Fibroblast of lung (primary cell): ENCODE data around the gene FAM107B. TPM values are rescaled to one million over a fixed set of nuclear protein-coding genes. Genes with fewer than 3 reads are reported as not detected.

Source experiments
- DNase-seq, 2 donors: peaks; one replicate each; pipeline versions ENCODE4 v3.0.0 to v3.0.0-alpha.2; 2010; ENCODE audit warnings: low read depth in 2 of 2
- H2AFZ ChIP-seq: 2 replicates; pipeline ENCODE4 v1.5.1; 2012; ENCODE audit warnings: low read length, control low read depth, inconsistent platforms
- H3K27ac ChIP-seq: 2 replicates; pipeline ENCODE4 v1.5.1; 2011; ENCODE audit warnings: low read length, control low read depth; ENCODE audit not compliant: insufficient read depth
- H3K27me3 ChIP-seq: 2 replicates; pipeline ENCODE4 v1.5.1; 2011; ENCODE audit warnings: mild to moderate bottlenecking, low read length; ENCODE audit not compliant: control insufficient read depth, insufficient read depth
- H3K36me3 ChIP-seq: 2 replicates; pipeline ENCODE4 v1.5.1; 2011; ENCODE audit warnings: low read length; ENCODE audit not compliant: control insufficient read depth, insufficient read depth
- H3K4me1 ChIP-seq: 2 replicates; pipeline ENCODE4 v1.5.1; 2011; ENCODE audit warnings: low read length; ENCODE audit not compliant: control insufficient read depth, insufficient read depth; ENCODE audit errors: extremely low read depth
- H3K4me2 ChIP-seq: 2 replicates; pipeline ENCODE4 v1.5.1; 2011; ENCODE audit warnings: low read length, control low read depth; ENCODE audit not compliant: insufficient read depth; ENCODE audit errors: extremely low read depth
- H3K4me3 ChIP-seq, 4 experiments: fragments of 200-600 bp in 1 of 4; sonication (generic) in 1 of 4; replicated peaks in 1 of 4; 2 replicates each; pipeline ENCODE4 v1.5.1; 2011 to 2016; ENCODE audit warnings: low read length in 4 of 4, low read depth in 3 of 4, mild to moderate bottlenecking in 3 of 4, control low read depth in 2 of 4, inconsistent platforms in 1 of 4, mixed read lengths in 1 of 4; ENCODE audit not compliant: insufficient read depth in 1 of 4; ENCODE audit errors: control extremely low read depth in 1 of 4
- H3K79me2 ChIP-seq: 2 replicates; pipeline ENCODE4 v1.5.1; 2012; ENCODE audit warnings: mild to moderate bottlenecking, low read length, inconsistent platforms; ENCODE audit not compliant: control insufficient read depth, insufficient read depth
- H3K9ac ChIP-seq: 2 replicates; pipeline ENCODE4 v1.5.1; 2011; ENCODE audit warnings: mild to moderate bottlenecking, low read length, control low read depth; ENCODE audit not compliant: insufficient read depth
- H3K9me3 ChIP-seq: 2 replicates; pipeline ENCODE4 v1.5.1; 2012; ENCODE audit warnings: low read depth, low read length; ENCODE audit not compliant: control insufficient read depth, insufficient read depth
- H4K20me1 ChIP-seq: 2 replicates; pipeline ENCODE4 v1.5.1; 2011; ENCODE audit warnings: low read length; ENCODE audit not compliant: control insufficient read depth, insufficient read depth; ENCODE audit errors: extremely low read depth
- CTCF ChIP-seq, 2 donors: IDR thresholded peaks in 1 of 2; conservative IDR thresholded peaks in 1 of 2; 1 replicate in 1 of 2; 2 replicates in 1 of 2; pipeline ENCODE4 v1.5.1; 2011 to 2012; ENCODE audit warnings: low read length in 2 of 2, control low read depth in 1 of 2, inconsistent platforms in 1 of 2, low read depth in 1 of 2, mild to moderate bottlenecking in 1 of 2
- EZH2 ChIP-seq: IDR thresholded peaks from 2 replicates; pipeline ENCODE4 v1.5.1; 2012; ENCODE audit warnings: low read length, control low read depth, mild to moderate bottlenecking; ENCODE audit errors: missing control alignments
- polyA plus RNA-seq, 2 donors: library from polyadenylated mRNA; depleted of rRNA in 1 of 2; stranded (reverse) in 1 of 2; unstranded in 1 of 2; fragments of >200 nt; gene quantifications; 2 replicates each; pipeline ENCODE4 v1.2.1, GENCODE V29; 2011 to 2012; ENCODE audit warnings: missing spikeins in 1 of 2
- total RNA-seq: library from RNA; depleted of rRNA; stranded (reverse); fragments of >200 nt; gene quantifications from 2 replicates; pipeline ENCODE4 v1.2.1, GENCODE V29; 2014

FAM107B gene
- total and polyA plus RNA-seq, 2 donors (not counting 1 experiment from before 2014, with no cell fraction given) = 29.0 to 36.0 TPM

- no peak for TF ChIP-seq EZH2
- no peak for TF ChIP-seq CTCF (conservative IDR thresholded peaks at IDR 0.05 in 1 of 2, IDR thresholded peaks at IDR 0.05 in 1 of 2; ENCODE audit: low read depth in 1 of 2, low read length in 2 of 2)
- no peak for DNase-seq
- Histone ChIP-seq H3K36me3 (no peaks in the 10 kb centered on the region), H3K4me2 (no peak overlapping the region), H3K27me3 (no peaks in the 10 kb centered on the region), H3K4me3 (no peak overlapping the region), H4K20me1 (no peaks in the 10 kb centered on the region), H3K4me1 (peaks cover 8% of the 10 kb centered on the region), H3K27ac (no peak overlapping the region), H3K79me2 (no peaks in the 10 kb centered on the region), H3K9me3 (no peaks in the 10 kb centered on the region), H3K9ac (no peak overlapping the region), H2AFZ (no peak overlapping the region)
Measured at GRCh38 chr10:14749070-14749809, 25.5 kb downstream of the FAM107B start.

- Histone ChIP-seq H3K27ac (no peak overlapping the region), H4K20me1 (no peaks in the 10 kb centered on the region), H3K79me2 (no peaks in the 10 kb centered on the region), H3K36me3 (no peaks in the 10 kb centered on the region), H3K27me3 (no peaks in the 10 kb centered on the region), H2AFZ (no peak overlapping the region), H3K9ac (no peak overlapping the region), H3K9me3 (no peaks in the 10 kb centered on the region), H3K4me3 (no peak overlapping the region), H3K4me2 (no peak overlapping the region), H3K4me1 (peaks cover 8% of the 10 kb centered on the region)
- no peak for TF ChIP-seq EZH2
- no peak for TF ChIP-seq CTCF (conservative IDR thresholded peaks at IDR 0.05 in 1 of 2, IDR thresholded peaks at IDR 0.05 in 1 of 2; ENCODE audit: low read depth in 1 of 2, low read length in 2 of 2)
- DNase-seq = no peak
Measured at GRCh38 chr10:14748441-14748840, 26.3 kb downstream of the FAM107B start.

- no peaks in the 10 kb centered on the region for H3K36me3 ChIP-seq
- no peak overlapping the region for H3K9ac ChIP-seq
- no peaks in the 10 kb centered on the region for H3K4me1 ChIP-seq
- DNase-seq = no peak
- no peak overlapping the region for H3K27ac ChIP-seq
- no peak overlapping the region for H3K4me3 ChIP-seq
- no peaks in the 10 kb centered on the region for H4K20me1 ChIP-seq
- H3K27me3 ChIP-seq = no peaks in the 10 kb centered on the region
- no peak overlapping the region for H2AFZ ChIP-seq
- TF ChIP-seq CTCF (conservative IDR thresholded peaks at IDR 0.05 in 1 of 2, IDR thresholded peaks at IDR 0.05 in 1 of 2; ENCODE audit: low read depth in 1 of 2, low read length in 2 of 2) (no peak), EZH2 (no peak)
- H3K9me3 ChIP-seq = no peaks in the 10 kb centered on the region
- no peak overlapping the region for H3K4me2 ChIP-seq
- no peaks in the 10 kb centered on the region for H3K79me2 ChIP-seq
Measured at GRCh38 chr10:14742815-14743214, 31.9 kb downstream of the FAM107B start.
